Measurements from ENCODE around the gene TNNT3. TPM values are rescaled to one million over a fixed set of nuclear protein-coding genes. Genes with fewer than 3 reads are reported as not detected.

Gene TNNT3
- total RNA-seq, 1 experiment from 2014 or later, result not detected

DNA sequence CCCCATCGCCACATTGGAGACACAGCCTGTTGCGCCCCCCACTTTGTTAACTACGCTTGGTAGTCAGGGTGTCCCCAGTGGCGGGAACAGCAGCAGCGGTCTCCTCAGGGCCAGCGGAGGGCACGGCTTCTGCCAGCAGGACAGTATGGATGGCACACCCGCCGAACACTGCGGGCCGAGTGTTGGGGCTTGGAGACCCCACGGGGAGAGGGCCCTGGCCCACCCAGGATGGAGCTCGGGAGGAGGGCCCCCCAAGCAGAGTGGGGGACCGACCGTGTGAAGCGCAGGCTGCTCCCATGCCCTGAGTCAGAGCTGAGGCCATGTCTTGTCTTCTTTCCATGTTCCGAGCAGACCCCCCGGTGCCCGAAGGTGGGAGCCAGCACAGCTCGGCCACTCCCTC, 45.5 kb downstream of the TNNT3 start:
- H2BK120ac ChIP-seq (ENCODE audit: low read depth, low read length, poor library complexity, severe bottlenecking), result no peak overlapping the region
- H2AFZ ChIP-seq (ENCODE audit: low read length), result no peak overlapping the region
- no peak overlapping the region for H3K4ac ChIP-seq (ENCODE audit: low read depth, low read length)
- no peaks in the 10 kb centered on the region for H3K27me3 ChIP-seq (ENCODE audit: insufficient read depth, low read length)
- no peak overlapping the region for H3K9ac ChIP-seq (ENCODE audit: extremely low read depth, insufficient read length, low read length)
- H4K20me1 ChIP-seq (ENCODE audit: control insufficient read depth, insufficient read depth, insufficient read length), result no peaks in the 10 kb centered on the region
- H3K14ac ChIP-seq (ENCODE audit: insufficient read depth, low read length), result no peak overlapping the region
- H3K56ac ChIP-seq (ENCODE audit: insufficient read length, low read depth, low read length), result no peak overlapping the region
- no peak overlapping the region for H3K27ac ChIP-seq (ENCODE audit: insufficient read length, low read depth, low read length)
- H3K23ac ChIP-seq (ENCODE audit: insufficient read length, low read depth, low read length), result no peak overlapping the region
- Mint-ChIP-seq H3K36me3 (ENCODE audit: insufficient read depth in 1 of 3, low read depth in 3 of 3) (no peaks in the 10 kb centered on the region), H3K9me3 (no peaks in the 10 kb centered on the region), H3K4me1 (no peaks in the 10 kb centered on the region), H3K27me3 (ENCODE audit: low read depth) (no peaks in the 10 kb centered on the region), H3K4me3 (no peak overlapping the region), H3K27ac (no peak overlapping the region)
- no peak overlapping the region for H2BK5ac ChIP-seq (ENCODE audit: insufficient read length, low read length)
- no peak overlapping the region for H4K5ac ChIP-seq (ENCODE audit: insufficient read length, low read depth, low read length)
- DNase-seq, result no peak
- no peaks in the 10 kb centered on the region for H3K79me2 ChIP-seq (ENCODE audit: insufficient read depth, low read length)
- no peak overlapping the region for H2BK20ac ChIP-seq (ENCODE audit: low read depth, low read length, poor library complexity, severe bottlenecking)
- TF ChIP-seq, protein P1, sequence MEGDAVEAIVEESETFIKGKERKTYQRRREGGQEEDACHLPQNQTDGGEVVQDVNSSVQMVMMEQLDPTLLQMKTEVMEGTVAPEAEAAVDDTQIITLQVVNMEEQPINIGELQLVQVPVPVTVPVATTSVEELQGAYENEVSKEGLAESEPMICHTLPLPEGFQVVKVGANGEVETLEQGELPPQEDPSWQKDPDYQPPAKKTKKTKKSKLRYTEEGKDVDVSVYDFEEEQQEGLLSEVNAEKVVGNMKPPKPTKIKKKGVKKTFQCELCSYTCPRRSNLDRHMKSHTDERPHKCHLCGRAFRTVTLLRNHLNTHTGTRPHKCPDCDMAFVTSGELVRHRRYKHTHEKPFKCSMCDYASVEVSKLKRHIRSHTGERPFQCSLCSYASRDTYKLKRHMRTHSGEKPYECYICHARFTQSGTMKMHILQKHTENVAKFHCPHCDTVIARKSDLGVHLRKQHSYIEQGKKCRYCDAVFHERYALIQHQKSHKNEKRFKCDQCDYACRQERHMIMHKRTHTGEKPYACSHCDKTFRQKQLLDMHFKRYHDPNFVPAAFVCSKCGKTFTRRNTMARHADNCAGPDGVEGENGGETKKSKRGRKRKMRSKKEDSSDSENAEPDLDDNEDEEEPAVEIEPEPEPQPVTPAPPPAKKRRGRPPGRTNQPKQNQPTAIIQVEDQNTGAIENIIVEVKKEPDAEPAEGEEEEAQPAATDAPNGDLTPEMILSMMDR (conservative IDR thresholded peaks at IDR 0.05), result no peak
- H3K4me2 ChIP-seq (ENCODE audit: insufficient read depth, insufficient read length, low read length), result no peak overlapping the region
- no CpG with 5 or more reads among the region's 20 CpGs for WGBS (ENCODE audit: extremely low coverage, insufficient read length, low lambda C conversion rate)
- H4K8ac ChIP-seq (replicated peaks; ENCODE audit: insufficient read length, low read depth, low read length), result no peak overlapping the region
- no peaks in the 10 kb centered on the region for H3K9me3 ChIP-seq (ENCODE audit: control insufficient read depth, low read depth, low read length)
- no peak overlapping the region for H2AK5ac ChIP-seq (ENCODE audit: insufficient read length, low read length)
- H3T11ph ChIP-seq (ENCODE audit: low read length), result no peak overlapping the region
- H4K91ac ChIP-seq (ENCODE audit: insufficient read length, low read depth, low read length), result no peak overlapping the region
- H2BK15ac ChIP-seq (ENCODE audit: low read depth, low read length), result no peak overlapping the region
- no peak overlapping the region for H3K18ac ChIP-seq (ENCODE audit: insufficient read length, low read depth, low read length)
- H3K4me1 ChIP-seq (ENCODE audit: insufficient read depth, low read length), result no peaks in the 10 kb centered on the region
- H3K23me2 ChIP-seq (ENCODE audit: insufficient read length, low read depth, low read length, poor library complexity, severe bottlenecking), result no peaks in the 10 kb centered on the region
- H2BK12ac ChIP-seq (ENCODE audit: insufficient read length, low read depth, low read length), result no peak overlapping the region
- H3K79me1 ChIP-seq (ENCODE audit: insufficient read depth, low read depth, low read length, poor library complexity, severe bottlenecking), result no peaks in the 10 kb centered on the region
